Measurements from ENCODE around the gene LMBR1.

- TF ChIP-seq ZNF274 (IDR thresholded peaks at IDR 0.05; ENCODE audit: low read depth, low read length) (no peak), SUZ12 (IDR thresholded peaks at IDR 0.05; ENCODE audit: extremely low read depth, insufficient read depth, insufficient read length) (no peak), YY1 (IDR thresholded peaks at IDR 0.05; ENCODE audit: insufficient read depth, insufficient read length) (no peak)
Measured at GRCh38 chr7:156783864-156784263, 109.1 kb downstream of the LMBR1 start.

Data from NT2/D1 (cell line).